ENCODE results near the gene LRMDA. TPM values are rescaled to one million over a fixed set of nuclear protein-coding genes. Genes with fewer than 3 reads are reported as not detected.

The LRMDA gene
- total RNA-seq, 1 experiment from 2014 or later: not detected

GRCh38 chr10:75658496-75658895 lies 227.1 kb downstream of the LRMDA start:
- no peak for DNase-seq (ENCODE audit: low spot score)
- in situ Hi-C loops (cut with HindIII; ENCODE audit: low sequenced_read_pairs): no loop called here

GRCh38 chr10:75658915-75659314 lies 227.5 kb downstream of the LRMDA start:
- DNase-seq (ENCODE audit: low spot score): no peak
- in situ Hi-C loops (cut with HindIII; ENCODE audit: low sequenced_read_pairs): no loop called here

- in situ Hi-C loops (cut with HindIII; ENCODE audit: low sequenced_read_pairs): no loop called here
Measured at GRCh38 chr10:75660823-75661222, 229.4 kb downstream of the LRMDA start.

GRCh38 chr10:75662715-75663114 lies 231.3 kb downstream of the LRMDA start:
- in situ Hi-C loops (cut with HindIII; ENCODE audit: low sequenced_read_pairs): no loop called here
- no peak for DNase-seq (ENCODE audit: low spot score)

More at GRCh38 chr10:75660823-75661222, 229.4 kb downstream of the LRMDA start:
- no peak for DNase-seq (ENCODE audit: low spot score)

- DNase-seq (ENCODE audit: low spot score): no peak
- in situ Hi-C loops (cut with HindIII; ENCODE audit: low sequenced_read_pairs): no loop called here
Measured at GRCh38 chr10:75663947-75664664, 232.7 kb downstream of the LRMDA start.

- in situ Hi-C loops (cut with HindIII; ENCODE audit: low sequenced_read_pairs): no loop called here
- DNase-seq (ENCODE audit: low spot score): no peak
Measured at GRCh38 chr10:75664968-75665367, 233.5 kb downstream of the LRMDA start.

- DNase-seq (ENCODE audit: low spot score): no peak
- in situ Hi-C loops (cut with HindIII; ENCODE audit: low sequenced_read_pairs): no loop called here
Measured at GRCh38 chr10:75665707-75666106, 234.3 kb downstream of the LRMDA start.

- in situ Hi-C loops (cut with HindIII; ENCODE audit: low sequenced_read_pairs): no loop called here
- no peak for DNase-seq (ENCODE audit: low spot score)
Measured at GRCh38 chr10:75672111-75672671, 240.8 kb downstream of the LRMDA start.

GRCh38 chr10:75672842-75673241 lies 241.4 kb downstream of the LRMDA start:
- in situ Hi-C loops (cut with HindIII; ENCODE audit: low sequenced_read_pairs): no loop called here
- no peak for DNase-seq (ENCODE audit: low spot score)

GRCh38 chr10:75677541-75677940 lies 246.1 kb downstream of the LRMDA start:
- DNase-seq (ENCODE audit: low spot score): no peak
- in situ Hi-C loops (cut with HindIII; ENCODE audit: low sequenced_read_pairs): no loop called here

- no peak for DNase-seq (ENCODE audit: low spot score)
- in situ Hi-C loops (cut with HindIII; ENCODE audit: low sequenced_read_pairs): no loop called here
Measured at GRCh38 chr10:75678527-75678926, 247.1 kb downstream of the LRMDA start.

- no peak for DNase-seq (ENCODE audit: low spot score)
- in situ Hi-C loops (cut with HindIII; ENCODE audit: low sequenced_read_pairs): no loop called here
Measured at GRCh38 chr10:75679536-75679935, 248.1 kb downstream of the LRMDA start.

GRCh38 chr10:75681334-75681733 lies 249.9 kb downstream of the LRMDA start:
- in situ Hi-C loops (cut with HindIII; ENCODE audit: low sequenced_read_pairs): no loop called here
- DNase-seq (ENCODE audit: low spot score): no peak

GRCh38 chr10:75682649-75683557 lies 251.5 kb downstream of the LRMDA start:
- in situ Hi-C loops (cut with HindIII; ENCODE audit: low sequenced_read_pairs): no loop called here
- no peak for DNase-seq (ENCODE audit: low spot score)

GRCh38 chr10:75685187-75685586 lies 253.8 kb downstream of the LRMDA start:
- DNase-seq (ENCODE audit: low spot score): no peak
- in situ Hi-C loops (cut with HindIII; ENCODE audit: low sequenced_read_pairs): no loop called here

- no peak for DNase-seq (ENCODE audit: low spot score)
- in situ Hi-C loops (cut with HindIII; ENCODE audit: low sequenced_read_pairs): no loop called here
Measured at GRCh38 chr10:75688506-75689300, 257.3 kb downstream of the LRMDA start.

- in situ Hi-C loops (cut with HindIII; ENCODE audit: low sequenced_read_pairs): no loop called here
- DNase-seq (ENCODE audit: low spot score): no peak
Measured at GRCh38 chr10:75693489-75693888, 262.1 kb downstream of the LRMDA start.

GRCh38 chr10:75694269-75694668 lies 262.8 kb downstream of the LRMDA start:
- no peak for DNase-seq (ENCODE audit: low spot score)
- in situ Hi-C loops (cut with HindIII; ENCODE audit: low sequenced_read_pairs): no loop called here

GRCh38 chr10:75694790-75695189 lies 263.4 kb downstream of the LRMDA start:
- in situ Hi-C loops (cut with HindIII; ENCODE audit: low sequenced_read_pairs): no loop called here
- no peak for DNase-seq (ENCODE audit: low spot score)
